A549 (cell line): ENCODE results near the gene TMED4.

Source experiments
- CBX8 ChIP-seq: fragments of 200-600 bp; sonication (generic); IDR thresholded peaks from 2 replicates; pipeline ENCODE4 v1.6.1; 2016
- CEBPB ChIP-seq, 2 experiments: fragments of >200 bp in 1 of 2; sonication (Bioruptor Twin) in 1 of 2; formaldehyde crosslinking in 1 of 2; IDR thresholded peaks; 2 replicates each; pipeline ENCODE4 v1.6.1; 2012 to 2016
- FOSL2 ChIP-seq, 2 experiments: fragments of 450-650 bp in 1 of 2; fragments of >200 bp in 1 of 2; sonication (Bioruptor Twin) in 1 of 2; formaldehyde crosslinking; IDR thresholded peaks; 2 replicates each; pipeline versions ENCODE4 v1.5.0 to v1.6.1; 2016 to 2020; ENCODE audit warnings: mild to moderate bottlenecking in 1 of 2, moderate library complexity in 1 of 2
- JUN ChIP-seq, 2 experiments: fragments of >200 bp; sonication (Bioruptor Twin); formaldehyde crosslinking; IDR thresholded peaks; 2 replicates in 1 of 2; 3 replicates in 1 of 2; pipeline ENCODE4 v1.6.1; 2016 to 2017
- MAFK ChIP-seq: fragments of 450-650 bp; IDR thresholded peaks from 2 replicates; pipeline ENCODE4 v1.6.1; 2014; ENCODE audit not compliant: partially characterized antibody
- MAZ ChIP-seq: fragments of 150-350 bp; IDR thresholded peaks from 2 replicates; pipeline ENCODE4 v1.6.1; 2014; ENCODE audit warnings: antibody characterized with exemption, low read depth, low read length, borderline replicate concordance
- POLR2A ChIP-seq: IDR thresholded peaks from 2 replicates; pipeline ENCODE4 v1.6.1; 2012; ENCODE audit warnings: mild to moderate bottlenecking, low read length
- RAD21 ChIP-seq, 2 experiments: fragments of >200 bp in 1 of 2; sonication (Bioruptor Twin) in 1 of 2; formaldehyde crosslinking in 1 of 2; IDR thresholded peaks in 1 of 2; conservative IDR thresholded peaks in 1 of 2; 2 replicates in 1 of 2; 3 replicates in 1 of 2; pipeline ENCODE4 v1.6.1; 2012 to 2018; ENCODE audit warnings: inconsistent platforms in 1 of 2
- RFX5 ChIP-seq: fragments of 450-650 bp; IDR thresholded peaks from 2 replicates; pipeline ENCODE4 v1.7.1; 2014; ENCODE audit warnings: antibody characterized with exemption, mild to moderate bottlenecking, moderate library complexity
- TF ChIP-seq, protein P1 (sequence below): fragments of >200 bp; sonication (Bioruptor Twin); formaldehyde crosslinking; IDR thresholded peaks from 3 replicates; pipeline ENCODE4 v1.5.1; 2016
- TF ChIP-seq, protein P2 (sequence below): fragments of 450-650 bp; IDR thresholded peaks from 2 replicates; pipeline ENCODE4 v1.6.1; 2014; ENCODE audit warnings: antibody characterized with exemption
- TF ChIP-seq, protein P3 (sequence below): IDR thresholded peaks from 2 replicates; pipeline ENCODE4 v1.6.1; 2012

DNA sequence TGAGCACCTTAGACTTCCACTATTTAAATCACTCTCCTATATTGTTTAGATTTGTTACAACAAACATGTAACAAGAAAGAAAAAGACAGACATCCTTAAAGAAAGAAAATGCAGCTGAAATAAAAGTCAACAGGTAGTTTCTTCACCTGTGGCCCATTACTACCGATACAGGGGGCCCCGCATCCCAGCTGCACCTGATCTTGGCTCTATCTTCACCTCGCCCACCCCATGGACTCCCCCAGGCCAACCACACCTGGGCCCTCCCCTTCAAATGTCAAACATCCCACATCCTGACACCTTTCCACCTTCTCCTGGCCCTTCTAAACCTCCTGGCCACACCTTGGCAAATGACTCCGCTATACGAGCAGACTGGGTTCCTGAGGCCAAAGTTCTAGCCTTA, 15.4 kb downstream of the TMED4 start:
- TF ChIP-seq POLR2A (no peak), FOSL2 (IDR thresholded peaks at IDR 0.05) (no peak), FOSL2 (CRISPR knock-in tag; IDR thresholded peaks at IDR 0.05) (no peak), CEBPB (IDR thresholded peaks at IDR 0.05) (no peak), RFX5 (no peak), RAD21 (conservative IDR thresholded peaks at IDR 0.05 in 1 of 2, IDR thresholded peaks at IDR 0.05 in 1 of 2) (no peak), MAFK (no peak), CBX8 (no peak), JUN (IDR thresholded peaks at IDR 0.05) (no peak), MAZ (no peak)
- TF ChIP-seq, protein P1, sequence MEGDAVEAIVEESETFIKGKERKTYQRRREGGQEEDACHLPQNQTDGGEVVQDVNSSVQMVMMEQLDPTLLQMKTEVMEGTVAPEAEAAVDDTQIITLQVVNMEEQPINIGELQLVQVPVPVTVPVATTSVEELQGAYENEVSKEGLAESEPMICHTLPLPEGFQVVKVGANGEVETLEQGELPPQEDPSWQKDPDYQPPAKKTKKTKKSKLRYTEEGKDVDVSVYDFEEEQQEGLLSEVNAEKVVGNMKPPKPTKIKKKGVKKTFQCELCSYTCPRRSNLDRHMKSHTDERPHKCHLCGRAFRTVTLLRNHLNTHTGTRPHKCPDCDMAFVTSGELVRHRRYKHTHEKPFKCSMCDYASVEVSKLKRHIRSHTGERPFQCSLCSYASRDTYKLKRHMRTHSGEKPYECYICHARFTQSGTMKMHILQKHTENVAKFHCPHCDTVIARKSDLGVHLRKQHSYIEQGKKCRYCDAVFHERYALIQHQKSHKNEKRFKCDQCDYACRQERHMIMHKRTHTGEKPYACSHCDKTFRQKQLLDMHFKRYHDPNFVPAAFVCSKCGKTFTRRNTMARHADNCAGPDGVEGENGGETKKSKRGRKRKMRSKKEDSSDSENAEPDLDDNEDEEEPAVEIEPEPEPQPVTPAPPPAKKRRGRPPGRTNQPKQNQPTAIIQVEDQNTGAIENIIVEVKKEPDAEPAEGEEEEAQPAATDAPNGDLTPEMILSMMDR, result no peak
- TF ChIP-seq, protein P2, sequence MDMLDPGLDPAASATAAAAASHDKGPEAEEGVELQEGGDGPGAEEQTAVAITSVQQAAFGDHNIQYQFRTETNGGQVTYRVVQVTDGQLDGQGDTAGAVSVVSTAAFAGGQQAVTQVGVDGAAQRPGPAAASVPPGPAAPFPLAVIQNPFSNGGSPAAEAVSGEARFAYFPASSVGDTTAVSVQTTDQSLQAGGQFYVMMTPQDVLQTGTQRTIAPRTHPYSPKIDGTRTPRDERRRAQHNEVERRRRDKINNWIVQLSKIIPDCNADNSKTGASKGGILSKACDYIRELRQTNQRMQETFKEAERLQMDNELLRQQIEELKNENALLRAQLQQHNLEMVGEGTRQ, result no peak
- TF ChIP-seq, protein P3, sequence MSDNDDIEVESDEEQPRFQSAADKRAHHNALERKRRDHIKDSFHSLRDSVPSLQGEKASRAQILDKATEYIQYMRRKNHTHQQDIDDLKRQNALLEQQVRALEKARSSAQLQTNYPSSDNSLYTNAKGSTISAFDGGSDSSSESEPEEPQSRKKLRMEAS, result no peak
